ENCODE measurements around the gene ARF3.

DNA sequence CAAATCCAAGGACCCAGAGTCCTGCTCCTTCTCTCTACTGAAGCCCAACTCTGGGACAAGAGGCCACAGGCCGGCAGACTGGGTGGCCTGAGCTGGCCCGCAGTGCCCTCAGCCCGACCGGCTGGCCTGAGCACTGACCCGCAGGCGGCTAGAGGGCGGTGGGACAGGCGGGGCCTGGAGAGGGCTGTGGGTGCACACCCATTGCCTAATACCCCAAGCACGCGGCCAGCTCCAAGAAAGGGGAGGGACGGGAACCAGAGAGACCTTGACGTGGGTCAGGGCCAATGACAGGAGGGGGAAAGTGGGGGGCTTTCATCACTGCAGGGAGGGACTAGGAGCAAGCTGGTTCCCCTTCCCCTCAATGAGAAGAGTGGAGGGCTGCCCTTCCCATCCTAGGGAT, 16.2 kb upstream of the ARF3 start:
- no peak for TF ChIP-seq FOXA1 (IDR thresholded peaks at IDR 0.05)
- TF ChIP-seq NFRKB (IDR thresholded peaks at IDR 0.05): no peak
- TF ChIP-seq ZNF384 (IDR thresholded peaks at IDR 0.05): no peak
- no peak for TF ChIP-seq TARDBP (IDR thresholded peaks at IDR 0.05)
- TF ChIP-seq FOXK2 (IDR thresholded peaks at IDR 0.05): no peak
- no peak for TF ChIP-seq FOXM1 (IDR thresholded peaks at IDR 0.05; ENCODE audit: borderline replicate concordance)
- no peak for TF ChIP-seq SP1 (IDR thresholded peaks at IDR 0.05)
- no peak for TF ChIP-seq LEF1 (IDR thresholded peaks at IDR 0.05; ENCODE audit: borderline replicate concordance)
- no peak for TF ChIP-seq HDGF (IDR thresholded peaks at IDR 0.05; ENCODE audit: borderline replicate concordance)

Data from HEK293T (cell line).